HG02885 (cell line): ENCODE data around the gene NUPR2.
"Not testable (repeated sequence)": the region's sequence is repeated elsewhere in the genome, so short reads cannot be mapped to it uniquely, and the experiment has no call there.

ENCODE experiments used
- ATAC-seq: cut with Tn5 transposase; IDR thresholded peaks from one replicate; pipeline ENCODE4 v1.9.1; 2021; ENCODE audit warnings: mild to moderate bottlenecking; ENCODE audit not compliant: unreplicated experiment, poor library complexity

Gene NUPR2, protein sequence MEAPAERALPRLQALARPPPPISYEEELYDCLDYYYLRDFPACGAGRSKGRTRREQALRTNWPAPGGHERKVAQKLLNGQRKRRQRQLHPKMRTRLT

DNA sequence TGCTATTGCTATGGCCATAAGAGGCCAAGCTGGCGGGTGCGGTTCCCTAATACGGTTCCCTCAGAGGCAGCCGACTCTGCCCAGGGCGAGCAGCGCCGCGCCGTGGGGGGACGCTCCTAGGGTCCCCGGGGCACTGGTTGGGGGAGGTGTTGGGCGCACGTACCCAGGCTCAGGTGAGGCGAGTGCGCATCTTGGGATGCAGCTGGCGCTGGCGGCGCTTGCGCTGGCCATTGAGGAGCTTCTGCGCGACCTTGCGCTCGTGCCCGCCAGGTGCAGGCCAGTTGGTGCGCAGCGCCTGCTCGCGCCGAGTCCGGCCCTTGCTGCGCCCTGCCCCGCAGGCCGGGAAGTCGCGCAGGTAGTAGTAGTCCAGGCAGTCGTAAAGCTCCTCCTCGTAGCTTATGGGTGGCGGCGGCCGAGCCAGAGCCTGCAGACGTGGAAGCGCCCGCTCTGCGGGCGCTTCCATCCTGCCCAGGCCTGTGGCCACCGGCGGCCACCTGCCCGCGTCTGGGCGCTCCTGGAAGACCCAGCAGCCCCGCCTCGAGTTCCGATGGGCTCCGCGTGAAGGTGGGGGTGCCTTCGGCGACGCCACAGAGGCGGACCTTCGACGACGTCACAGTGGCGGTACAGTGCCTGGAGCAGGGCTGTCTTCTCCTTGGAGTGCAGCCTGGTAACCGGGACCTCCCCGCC, at the start of gene NUPR2:
NUPR2 (minus strand) TSS at position 566 of the 687 bp plus-strand sequence; CDS start at position 463, 103 bp downstream.
- ATAC-seq: no peak

DNA sequence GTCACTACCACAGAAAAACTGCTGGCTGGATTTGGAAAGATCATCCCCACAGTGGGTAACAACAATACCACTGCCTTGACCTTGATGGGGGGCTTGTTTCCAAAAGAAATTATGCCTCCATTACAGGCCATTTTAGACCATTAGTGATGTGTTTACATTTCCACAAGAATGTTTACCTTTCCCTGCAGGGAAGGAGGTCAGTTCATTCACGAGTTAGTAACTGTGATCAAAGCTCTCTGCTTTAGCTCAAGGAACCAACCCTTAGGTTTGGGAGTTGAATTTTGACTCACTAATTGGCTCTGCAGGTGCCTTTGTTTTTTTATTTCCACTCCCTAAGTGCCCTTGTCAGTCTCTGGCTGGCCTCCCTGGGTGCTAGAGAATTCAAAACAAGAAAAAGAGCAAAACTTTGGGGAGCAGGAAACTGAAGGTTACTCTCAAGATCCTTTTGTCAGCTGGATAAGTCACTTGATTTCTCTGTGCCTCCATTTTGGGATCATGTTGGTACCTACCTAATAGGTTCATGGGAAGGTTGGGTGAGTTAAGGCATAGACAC, 41.1 kb upstream of the NUPR2 start:
- no peak for ATAC-seq

DNA sequence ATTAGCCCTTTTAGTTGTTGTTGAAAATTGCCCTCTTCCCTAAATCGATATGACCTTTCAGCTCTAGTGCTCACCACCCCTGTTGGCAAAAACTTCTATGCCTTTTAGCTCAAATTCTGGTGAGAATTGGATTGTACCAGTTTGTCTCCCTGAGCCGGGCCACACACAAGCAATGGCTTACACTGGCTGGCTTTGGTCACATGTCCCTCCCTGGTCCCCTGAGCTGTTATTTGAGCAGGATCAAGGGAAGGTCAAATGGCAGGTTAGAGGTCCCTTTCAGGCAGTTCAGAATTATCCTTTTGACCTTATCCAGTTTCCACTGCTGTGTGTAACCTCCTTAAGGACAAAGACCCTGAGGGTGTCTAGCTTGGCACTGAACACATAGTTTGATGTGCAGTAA, 14.8 kb upstream of the NUPR2 start:
- not testable (repeated sequence) for ATAC-seq

DNA sequence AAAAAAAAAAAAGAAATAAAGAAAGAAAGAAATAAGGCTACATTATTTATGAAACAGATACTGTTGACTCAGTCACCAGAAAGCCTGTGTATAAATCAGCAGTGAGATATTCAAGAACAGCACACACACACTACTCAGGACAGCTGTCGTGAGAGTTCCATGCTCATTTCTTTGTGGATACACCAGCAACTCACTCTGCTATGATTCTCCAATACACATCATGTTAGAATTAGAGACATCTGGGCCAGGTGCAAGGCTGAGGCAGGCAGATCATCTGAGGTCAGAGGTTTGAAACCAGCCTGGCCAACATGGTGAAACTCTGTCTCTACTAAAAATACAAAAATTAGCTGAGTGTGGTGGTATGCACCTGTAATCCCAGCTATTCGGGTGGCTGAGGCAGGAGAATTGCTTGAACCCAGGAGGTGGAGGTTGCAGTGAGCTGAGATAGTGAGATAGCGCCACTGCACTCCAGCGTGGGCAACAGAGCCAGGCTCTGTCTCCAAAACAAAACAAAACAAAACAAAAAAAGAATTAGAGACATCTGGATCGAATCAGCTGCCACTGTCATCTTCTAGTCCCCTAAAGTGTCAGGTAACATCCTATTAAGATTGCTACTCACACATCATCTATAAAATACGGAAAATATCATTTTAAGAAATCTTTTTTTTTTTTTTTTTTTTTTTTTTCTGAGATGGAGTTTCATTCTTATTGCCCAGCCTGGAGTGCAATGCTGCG, 11.2 kb upstream of the NUPR2 start:
- no peak for ATAC-seq

DNA sequence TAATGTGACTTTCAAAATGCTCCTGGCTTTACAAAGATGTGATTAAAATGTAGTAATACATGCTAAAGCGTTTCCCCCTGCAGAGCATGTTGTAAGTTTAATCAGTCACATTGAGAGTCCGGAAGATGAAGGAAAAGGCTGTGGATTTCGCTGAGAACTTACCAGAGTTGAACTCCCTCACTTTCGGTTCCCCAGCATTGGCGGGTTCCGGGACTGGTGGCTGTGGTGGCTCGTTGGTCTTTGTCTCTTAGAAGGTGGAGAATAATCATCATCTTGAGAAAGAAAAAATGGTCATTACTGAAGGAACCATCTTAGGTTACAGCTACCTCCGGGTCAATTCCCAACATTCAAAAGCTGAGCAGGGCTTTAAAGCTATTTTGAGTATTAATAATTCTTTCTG, 9.6 kb upstream of the NUPR2 start:
- no peak for ATAC-seq

DNA sequence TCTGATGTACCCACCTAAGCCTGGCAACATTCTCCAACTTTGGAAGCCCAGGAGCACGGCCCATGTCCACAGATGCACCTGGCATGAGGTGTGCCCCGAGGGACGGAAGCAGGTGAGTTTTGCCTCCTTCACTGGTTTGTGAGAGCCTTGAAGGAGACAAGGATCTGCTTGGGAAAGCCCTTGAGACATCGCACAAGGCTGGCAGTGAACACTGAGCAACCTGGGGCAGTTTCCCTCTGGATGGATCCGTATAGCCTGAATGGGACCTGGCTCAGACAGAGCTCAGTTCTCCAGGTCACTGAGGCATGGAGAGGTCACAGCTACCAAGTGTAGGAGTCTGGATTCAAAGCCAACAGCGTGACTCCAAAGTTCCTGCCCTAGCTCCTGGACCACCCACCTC, 8.8 kb upstream of the NUPR2 start:
- ATAC-seq: no peak

DNA sequence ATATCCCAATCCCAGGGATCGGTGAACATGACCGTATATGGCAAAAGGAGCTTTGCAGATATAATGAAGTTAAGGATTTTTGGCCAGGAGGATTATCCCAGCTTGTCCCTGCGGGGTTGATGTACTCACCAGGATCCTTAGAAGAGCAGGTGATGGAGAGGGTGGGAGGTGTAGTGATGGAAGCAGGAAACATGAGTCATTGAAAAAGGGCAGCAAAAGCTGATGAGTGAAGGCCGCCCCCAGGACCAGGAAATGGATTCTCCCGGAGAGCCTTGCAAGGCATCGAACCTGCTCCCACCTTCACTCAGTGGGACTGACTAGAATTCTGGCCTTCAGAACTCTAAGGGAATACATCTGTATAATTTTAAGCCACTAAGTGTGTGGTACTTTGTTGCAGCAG, 5.2 kb upstream of the NUPR2 start:
- ATAC-seq: no peak

DNA sequence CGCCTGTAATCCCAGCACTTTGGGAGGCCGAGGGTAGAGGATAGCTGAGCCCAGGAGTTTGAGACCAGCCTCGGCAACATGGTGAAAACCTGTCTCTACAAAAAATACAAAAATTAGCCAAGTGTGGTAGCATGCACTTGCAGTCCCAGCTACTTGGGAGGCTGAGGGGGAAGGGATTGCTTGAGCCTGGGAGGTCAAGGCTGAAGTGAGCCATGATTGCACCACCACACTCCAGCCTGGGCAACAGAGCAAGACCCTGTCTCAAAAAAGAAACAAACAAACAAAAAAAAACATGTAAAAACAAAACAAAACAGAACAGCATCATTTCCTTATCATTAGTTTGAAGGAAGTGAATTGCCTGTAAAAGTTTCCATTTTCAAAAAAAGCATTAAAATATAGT, 4.0 kb downstream of the NUPR2 start:
- ATAC-seq: not testable (repeated sequence)

DNA sequence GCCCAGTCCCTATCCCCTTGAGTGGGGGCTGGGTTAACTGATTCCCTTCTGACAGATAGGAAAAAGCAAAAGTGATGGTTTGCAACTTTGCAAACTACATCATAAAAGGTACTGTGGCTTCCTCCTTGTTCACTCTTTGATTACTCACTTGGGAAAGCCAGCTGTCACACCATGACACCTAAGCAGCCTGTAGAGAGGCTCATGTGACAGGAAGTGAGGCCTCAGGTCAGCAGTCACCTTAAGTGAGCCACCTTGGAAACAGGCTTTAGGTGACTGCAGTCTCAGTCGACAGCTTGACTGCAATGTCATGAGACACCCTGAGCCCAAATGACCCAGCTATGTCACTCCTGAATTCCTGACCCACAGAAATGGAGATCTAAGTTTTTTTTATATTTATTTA, 5.6 kb downstream of the NUPR2 start:
- no peak for ATAC-seq

DNA sequence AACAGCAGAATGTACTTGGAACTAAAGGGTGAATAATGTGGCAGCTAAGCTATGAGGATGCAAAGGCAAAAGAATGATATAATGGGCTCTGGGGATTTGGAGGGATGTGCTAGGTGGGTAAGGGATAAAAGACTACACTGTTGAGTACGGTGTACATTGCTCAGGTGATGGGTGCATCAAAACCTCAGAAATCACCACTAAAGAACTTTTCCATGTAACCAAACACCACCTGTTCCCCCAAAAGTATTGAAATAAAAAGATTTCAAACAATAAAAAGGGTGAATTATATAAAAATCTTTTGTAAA, 8.3 kb downstream of the NUPR2 start:
- no peak for ATAC-seq

DNA sequence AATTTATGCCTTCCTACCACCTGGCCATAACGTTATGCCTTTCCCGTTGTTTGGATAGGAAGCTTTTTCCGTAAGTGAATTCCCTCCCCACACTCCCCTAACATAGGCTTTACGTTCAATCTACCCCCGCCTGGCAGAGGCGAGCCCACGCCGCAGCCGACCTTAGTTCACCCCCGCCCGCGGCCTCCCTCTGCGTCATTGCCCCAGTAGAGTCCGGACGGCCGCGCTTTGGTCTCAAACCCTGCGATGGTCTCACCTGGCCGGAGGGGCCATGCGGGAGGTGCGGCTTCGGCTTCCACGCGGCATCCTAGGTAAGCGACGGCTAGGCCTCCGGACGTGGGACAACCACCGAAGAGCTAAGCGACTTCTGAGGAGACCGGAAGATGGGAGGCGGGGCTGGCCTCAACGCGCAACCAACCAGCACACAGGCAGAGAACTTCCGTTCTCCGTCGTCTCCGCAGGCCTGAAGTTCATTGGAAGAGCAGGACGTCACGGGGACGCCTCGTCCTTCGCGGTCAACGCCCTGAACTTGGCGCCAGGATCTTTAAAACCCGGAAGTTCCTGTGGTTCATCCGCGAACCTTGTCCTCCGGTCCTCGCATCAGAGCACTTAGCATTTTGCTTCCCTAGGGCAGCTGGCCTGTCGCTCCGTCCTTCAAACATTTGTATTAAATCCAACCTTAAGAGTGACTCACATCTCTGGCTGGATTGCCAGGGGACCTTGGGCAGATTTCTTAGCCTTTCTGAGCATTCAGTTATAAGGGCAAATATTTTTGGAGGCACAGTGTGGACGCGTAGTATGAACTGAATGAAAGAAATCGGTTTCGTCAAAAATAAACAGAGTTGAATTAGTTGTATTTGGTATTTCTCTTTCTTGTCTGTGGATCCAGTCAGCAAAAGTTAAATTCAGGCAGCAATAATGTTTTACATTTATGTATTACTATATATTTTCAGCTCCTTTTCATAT, 9.8 kb downstream of the NUPR2 start, which contains the start of gene CHCHD2:
CHCHD2 (minus strand) TSS at position 369 of the 966 bp plus-strand sequence; CDS start at position 306, 63 bp downstream.
- ATAC-seq: peak; percentile 99

DNA sequence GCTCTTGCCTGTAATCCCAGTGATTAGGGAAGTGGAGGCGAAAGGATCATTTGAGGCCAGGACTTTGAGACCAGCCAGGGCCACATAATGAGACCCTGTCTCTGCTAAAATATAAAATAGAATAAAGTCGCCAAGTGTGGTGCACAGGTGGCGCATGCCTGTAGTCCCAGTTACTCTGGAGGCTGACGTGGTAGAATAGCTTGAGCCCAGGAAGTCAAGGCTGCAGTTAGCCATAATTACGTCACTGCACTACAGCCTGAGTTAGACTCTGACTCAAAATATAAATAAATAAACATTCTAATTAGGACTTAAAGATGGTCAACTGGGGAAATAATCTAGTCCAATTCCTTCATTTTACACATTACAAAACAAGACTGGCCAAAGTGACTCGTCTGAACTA, 10.7 kb downstream of the NUPR2 start:
- ATAC-seq: peak; percentile 29

DNA sequence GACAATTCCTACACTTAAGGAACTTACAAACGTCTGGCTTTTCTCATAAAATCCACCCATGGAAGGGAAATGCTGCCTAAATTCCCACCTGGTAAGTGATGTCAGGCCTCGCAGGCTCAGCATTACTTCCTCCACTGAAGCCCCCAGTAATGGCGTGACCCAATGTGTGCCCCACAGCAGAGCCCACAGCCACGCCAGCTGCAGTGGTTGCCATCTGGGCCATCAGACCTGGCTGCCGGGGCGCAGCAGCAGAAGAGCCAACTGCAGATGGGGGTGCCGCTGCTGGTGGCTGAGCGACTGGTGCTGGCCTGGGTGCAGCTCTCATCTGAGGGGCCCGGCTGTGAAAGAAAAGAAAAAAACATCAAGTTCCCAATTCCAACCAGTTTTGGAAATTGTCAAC, 12.1 kb downstream of the NUPR2 start:
- ATAC-seq: not testable (repeated sequence)

DNA sequence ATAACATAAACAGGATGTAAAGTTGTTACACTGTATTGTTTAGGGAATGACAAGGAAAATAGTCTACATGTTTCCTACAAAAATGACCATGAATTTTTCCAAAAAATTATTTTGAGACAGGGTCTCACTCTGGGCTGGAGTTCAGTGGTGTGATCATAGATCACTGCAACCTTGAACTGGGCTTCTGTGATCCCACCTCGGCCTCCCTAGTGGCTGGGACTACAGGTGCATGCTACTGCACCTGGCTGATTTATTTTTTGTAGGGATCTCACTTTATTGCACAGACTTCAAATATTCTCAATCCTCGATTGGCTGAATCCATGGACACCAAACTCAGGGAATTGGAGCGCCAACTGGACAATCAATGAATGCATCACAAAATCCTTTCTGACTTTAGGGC, 16.6 kb downstream of the NUPR2 start:
- no peak for ATAC-seq

DNA sequence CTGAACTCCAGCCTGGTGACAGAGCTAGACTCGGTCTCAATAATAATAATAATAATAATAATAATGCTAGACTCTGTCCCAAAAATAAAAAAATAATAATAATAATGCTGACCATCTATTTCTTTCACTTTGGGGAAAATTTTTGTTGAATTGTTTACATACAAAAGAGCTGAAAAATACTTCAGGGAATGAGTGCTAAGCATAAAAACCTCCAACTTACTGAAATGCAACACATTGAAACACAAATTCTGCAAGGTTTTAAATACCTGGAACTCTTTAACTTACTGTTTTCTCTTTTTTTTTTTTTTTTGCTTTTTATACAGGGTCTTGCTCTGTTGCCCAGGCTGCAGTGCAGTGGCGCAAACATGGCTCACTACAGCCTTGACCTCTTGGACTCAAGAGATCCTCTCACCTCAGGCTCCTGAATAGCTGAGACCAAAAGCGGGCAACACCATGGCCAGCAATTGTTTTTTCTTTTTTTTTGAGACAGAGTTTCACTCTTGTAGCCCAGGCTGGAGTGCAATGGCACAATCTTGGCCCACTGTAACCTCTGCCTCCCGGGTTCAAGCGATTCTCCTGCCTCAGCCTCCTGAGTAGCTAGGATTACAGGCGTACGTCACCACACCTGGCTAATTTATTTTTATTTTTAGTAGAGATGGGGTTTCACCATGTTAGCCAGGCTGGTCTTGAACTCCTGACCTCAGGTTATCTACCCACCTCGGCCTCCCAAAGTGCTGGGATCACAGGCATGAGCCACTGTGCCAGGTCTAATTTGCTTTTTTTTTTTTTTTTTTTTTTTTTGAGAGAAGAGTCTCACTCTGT, 17.8 kb downstream of the NUPR2 start:
- ATAC-seq: not testable (repeated sequence)

DNA sequence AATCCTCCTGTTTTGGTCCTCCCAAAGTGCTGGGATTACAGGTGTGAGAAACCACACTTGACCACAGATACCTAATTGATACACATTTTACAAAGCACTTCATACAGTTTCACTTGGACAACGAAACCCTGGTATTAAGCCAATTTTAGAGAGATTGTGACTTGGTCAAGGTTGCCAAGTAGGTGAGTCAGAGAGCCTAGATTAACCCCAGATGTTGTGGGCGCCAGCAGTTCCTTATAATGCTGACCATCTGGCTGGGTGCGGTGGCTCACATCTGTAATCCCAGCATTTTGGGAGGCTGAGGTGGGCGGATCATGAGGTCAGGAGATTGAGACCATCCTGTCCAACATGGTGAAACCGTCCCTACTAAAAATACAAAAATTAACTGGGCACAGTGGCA, 18.5 kb downstream of the NUPR2 start:
- no peak for ATAC-seq

DNA sequence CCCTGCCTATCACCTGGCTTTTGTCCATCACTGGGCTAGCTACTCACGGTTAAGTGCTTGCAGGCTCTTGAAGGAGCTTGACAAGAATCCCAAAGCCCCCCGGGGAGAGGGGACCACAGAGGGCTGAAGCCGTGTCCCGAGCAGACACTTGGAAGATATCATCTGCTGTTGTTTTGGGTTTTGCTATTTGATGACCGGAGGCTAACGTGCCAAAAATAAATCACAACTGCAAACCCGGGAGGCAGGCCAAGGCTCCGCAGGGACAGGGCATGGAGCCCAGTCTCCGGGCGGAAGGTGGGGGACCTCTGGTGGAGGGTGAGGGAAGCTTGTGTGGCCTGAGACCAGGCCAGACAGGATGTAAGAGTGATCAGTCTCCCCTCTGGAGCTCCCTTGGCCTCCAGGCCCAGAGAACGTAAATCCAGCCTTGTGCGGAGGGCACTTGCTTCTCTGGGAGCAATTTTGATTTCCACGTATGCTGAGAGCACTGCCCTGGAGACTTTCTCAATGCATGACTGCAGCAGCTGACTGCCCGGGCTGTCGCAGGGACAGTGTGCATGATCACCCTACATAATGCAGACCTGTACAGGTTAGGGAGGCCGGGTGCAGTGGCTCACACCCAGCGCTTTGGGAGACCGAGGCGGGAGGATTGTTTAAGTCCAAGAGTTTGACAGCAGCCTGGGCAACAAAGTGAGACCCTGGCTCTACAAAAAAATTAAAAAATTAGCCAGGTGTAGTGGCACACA, 23.3 kb downstream of the NUPR2 start, which contains the start of gene PHKG1:
PHKG1 (minus strand) TSS at position 164 of the 743 bp plus-strand sequence. CDS start 4,011 bp downstream, outside the sequence.
- no peak for ATAC-seq

DNA sequence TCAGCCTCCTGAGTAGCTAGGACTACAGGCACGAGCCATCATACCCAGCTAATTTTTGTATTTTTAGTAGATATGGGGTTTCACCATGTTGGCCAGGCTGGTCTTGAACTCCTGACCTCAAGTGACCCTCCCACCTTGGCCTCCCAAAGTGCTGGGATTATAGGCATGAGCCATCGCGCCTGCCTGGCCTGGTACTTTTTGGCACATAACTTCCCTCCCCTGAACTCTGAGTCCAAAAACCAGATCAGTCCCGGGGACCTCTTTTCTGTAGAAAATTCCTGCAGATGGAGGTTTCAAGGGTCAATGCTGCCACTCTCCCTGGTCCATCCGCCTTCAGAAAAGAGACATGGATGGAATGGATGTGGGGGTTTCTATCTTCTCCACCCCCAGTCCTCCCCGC, 23.8 kb downstream of the NUPR2 start:
- ATAC-seq: not testable (repeated sequence)

DNA sequence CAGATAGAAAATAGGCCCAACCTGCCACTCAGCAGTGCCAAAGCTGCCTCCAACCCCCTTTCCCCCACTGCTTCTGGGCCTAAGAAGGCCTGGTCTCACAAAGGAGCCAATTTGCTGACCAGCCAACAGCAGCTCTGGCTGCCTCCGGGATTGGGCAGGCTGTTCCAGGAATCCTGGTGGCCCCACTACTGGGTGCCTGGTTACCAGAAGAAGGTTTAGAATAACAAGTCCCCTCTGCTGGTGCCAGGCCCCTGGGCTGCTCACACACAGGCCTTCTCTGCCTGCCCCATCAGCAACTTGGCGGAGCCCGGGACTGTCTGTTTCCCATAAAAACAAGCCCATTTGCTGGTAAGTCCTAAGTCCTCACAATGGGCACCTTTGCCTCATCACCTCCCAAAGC, 24.6 kb downstream of the NUPR2 start:
- no peak for ATAC-seq
